ENCODE results near the gene SLC6A19.

GRCh38 chr5:1184163-1184470, 17.3 kb upstream of the SLC6A19 start:
- TF ChIP-seq CTCF (conservative IDR thresholded peaks at IDR 0.05; ENCODE audit: low read depth, low read length) = no peak
- no peak for TF ChIP-seq EZH2 (IDR thresholded peaks at IDR 0.05; ENCODE audit: borderline replicate concordance, low read depth, low read length, poor library complexity, severe bottlenecking)

All from A673 (cell line).